NCI-H2227 (cell line): Measurements from ENCODE around the gene DVL2.
"Not testable (repeated sequence)": the region's sequence is repeated elsewhere in the genome, so short reads cannot be mapped to it uniquely, and the experiment has no call there.

Source experiments
- DNase-seq: peaks from one replicate; lab custom pipeline; 2025; ENCODE audit not compliant: unreplicated experiment; lab: John Stamatoyannopoulos, UW

The DVL2 gene

DNA sequence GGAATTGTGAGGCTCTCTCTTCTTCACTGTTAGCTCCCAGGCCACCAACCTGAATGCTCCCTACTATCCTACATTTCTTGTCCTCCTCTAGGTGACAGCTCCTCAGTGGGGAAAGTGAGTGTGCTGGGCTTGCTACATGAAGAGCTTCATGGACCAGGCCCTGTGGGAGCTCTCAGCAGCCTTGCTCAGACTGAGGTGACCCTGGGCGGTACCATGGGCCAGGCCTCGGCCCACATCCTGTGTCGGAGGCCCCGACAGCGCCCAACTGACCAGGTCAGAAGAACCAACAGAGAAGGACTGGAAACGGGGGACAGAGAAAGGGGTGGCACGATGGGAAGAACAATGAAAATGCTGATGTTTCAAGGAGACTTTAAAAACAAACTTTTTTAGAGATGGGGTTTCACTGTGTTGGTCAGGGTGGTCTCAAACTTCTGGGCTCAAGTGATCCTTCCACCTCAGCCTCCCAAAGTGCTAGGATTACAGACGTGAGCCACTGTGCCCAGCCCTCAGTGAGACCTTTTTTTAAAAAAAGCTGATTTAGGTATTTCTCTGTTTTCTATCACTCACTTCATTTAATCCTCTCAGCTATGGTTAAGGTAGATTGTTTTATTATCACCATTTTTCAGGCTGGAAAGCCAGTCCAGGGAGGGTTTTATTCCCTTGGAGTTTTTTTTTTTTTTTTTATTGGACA, 22.6 kb upstream of the DVL2 start:
- DNase-seq = no peak

DNA sequence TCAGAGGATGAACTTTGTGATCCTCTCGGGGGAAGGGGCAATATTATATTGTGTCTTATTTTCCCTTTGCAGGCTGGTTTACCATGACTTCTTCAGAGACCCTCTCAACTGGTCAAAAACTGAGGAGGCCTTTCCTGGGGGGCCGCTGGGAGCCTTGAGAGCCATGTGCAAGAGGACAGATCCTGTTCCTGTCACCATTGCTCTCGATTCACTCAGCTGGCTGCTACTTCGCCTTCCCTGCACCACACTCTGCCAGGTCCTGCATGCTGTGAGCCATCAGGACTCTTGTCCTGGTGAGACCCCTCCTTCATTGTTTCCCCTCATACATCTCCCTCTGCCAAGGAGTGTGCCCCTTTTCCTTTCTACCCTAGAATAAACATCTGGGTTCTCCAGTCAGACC, 20.2 kb upstream of the DVL2 start:
- DNase-seq = no peak

DNA sequence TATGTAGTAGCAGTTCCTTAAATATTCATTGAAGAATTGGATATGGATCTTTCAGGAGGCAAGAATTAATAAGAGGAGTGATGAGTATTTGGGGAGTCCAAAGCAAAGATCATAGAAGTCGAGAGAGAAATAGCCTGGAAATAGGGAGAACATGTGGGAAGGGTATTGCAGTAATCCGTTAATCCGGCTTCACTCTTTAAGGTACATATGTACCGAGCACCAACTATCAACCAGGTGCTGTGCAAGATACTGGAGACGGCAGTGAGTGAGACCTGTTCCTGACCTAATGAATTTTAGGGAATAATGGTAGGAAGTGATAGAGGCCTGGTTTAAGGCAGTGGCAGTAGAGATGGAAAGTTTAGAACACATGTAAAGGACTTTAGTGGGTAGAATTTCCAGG, 18.8 kb upstream of the DVL2 start:
- no peak for DNase-seq

DNA sequence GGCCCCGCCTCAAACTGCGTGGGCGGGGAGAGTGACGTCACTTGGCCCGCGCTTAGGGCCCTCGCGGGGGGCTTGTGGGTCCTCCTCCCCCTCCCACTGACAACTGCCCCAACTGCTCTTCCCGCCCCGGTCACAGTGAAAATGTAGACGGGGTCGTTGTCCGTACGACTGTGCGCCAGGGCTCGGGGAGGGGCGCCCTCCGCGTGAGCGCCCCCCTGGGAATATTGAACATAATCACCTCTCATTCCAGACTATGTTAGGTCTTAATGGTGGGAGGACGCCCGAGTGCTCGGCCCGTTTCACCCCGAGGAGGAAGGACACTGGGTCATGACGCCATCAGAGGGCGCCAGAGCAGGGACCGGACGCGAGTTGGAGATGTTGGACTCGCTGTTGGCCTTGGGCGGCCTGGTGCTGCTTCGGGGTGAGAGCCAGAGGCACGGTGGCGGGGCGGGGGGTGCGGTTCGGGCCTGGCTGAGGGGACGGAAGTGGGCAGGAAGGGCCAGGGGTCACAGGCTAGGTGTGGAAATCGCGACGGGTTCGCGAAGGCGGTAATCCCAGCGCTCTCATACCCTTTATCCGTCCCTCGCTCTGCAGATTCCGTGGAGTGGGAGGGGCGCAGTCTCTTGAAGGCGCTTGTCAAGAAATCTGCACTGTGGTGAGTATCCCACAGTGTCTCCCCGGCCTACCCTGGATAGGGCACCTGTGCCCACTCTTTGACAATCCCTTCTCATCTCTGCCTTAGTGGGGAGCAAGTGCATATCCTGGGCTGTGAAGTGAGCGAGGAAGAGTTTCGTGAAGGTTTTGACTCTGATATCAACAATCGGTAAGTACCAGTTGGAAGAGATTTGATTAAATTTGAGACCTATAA, 18.1 kb upstream of the DVL2 start, which contains the start of gene ELP5:
Gene ELP5, plus strand, starts transcription at position 40 of the 868 bp plus-strand sequence. Its CDS starts 336 bp downstream, at position 376.
- DNase-seq = peak; percentile 90

DNA sequence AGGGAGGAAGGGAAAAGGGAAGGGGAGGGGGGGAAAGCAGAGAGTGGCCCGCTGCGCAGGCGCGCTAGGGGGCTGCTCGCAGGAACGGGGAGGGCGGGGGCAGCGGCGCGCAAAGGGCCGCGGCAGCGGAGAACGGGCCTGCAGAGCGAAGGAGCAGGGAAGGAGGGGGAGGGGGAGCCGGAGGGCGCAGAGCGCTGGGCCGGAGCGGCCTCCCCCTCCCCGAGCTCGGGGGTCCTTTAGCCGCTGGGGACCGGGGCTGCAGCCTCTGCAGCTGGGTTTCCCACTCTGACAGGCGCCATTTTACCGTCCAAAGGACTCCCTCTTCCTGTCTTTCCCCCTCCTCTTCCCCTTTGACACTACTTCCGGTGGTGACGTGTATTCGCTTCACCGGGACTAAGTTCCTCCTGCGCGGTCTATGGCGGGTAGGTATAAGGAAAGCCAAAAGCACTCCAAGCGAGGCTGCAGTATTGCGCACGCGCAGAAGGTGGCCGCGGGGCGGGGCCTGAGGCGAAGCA, 17.4 kb upstream of the DVL2 start, which contains the start of gene CTDNEP1:
Gene CTDNEP1, minus strand, starts transcription at position 74 of the 515 bp plus-strand sequence. CDS start 438 bp downstream, outside the sequence.
- peak; percentile 96 for DNase-seq

DNA sequence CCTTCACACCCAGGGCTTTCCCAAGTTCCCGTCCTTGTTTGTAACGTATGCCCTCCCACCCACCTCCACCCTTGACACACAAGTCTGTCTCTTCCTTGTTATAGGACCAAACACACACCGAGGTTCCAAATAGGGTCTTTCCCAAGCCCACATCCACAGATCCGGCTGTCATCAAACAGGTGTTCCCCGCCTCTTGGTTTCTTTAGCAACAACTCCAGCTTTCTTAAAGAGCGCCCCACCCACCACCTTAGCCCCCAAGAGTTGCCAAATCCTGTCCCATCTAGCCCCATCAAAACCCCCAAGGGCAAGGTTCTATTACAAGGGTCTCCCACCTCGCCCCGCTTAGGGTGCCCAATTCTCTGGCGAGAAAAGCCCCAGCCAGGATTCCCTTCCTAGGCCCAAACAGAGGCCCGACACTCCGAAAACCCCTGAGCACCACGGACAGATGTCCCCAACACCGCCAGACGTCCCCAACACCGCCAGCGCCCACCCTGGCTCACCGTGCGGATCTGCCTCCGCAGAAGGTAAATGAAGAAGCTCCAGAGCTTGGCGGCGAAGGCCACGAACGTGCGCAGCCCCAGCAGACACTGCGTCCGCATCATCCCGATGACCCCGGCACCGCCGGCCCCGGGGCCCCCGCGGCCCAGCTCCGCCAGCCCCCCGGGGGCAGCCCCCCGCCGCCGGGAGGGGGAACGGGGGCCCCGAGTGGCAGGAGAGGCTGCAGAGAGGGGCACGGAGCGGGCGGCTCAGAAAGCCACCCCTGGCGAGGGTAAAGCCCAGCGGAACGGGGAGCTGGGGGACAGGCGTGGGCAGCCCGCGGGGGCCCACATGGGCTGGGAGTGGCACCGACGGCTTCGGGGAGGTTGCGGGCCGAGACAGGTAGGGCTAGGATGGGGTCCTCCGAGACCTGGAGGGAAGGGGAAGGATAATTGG, 16.6 kb upstream of the DVL2 start:
- DNase-seq = no peak

DNA sequence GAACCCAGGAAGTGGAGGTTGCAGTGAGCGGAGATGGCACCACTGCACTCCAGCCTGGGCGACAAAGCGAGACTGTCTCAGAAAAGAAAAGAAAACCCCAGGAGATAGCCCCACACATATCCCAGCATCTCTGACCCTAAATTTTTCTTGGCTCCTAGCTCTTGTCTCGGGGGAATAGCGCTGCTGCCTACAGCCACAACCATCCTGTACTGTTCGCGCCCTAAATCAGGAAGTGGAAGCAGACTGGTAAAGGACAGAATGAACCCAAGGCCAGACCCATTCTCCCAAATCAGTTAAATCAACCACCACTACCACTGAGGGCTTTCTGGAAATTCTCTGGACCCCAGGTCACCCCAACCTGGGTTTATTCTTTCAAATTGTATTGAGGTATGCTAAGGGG, 15.5 kb upstream of the DVL2 start:
- no peak for DNase-seq

DNA sequence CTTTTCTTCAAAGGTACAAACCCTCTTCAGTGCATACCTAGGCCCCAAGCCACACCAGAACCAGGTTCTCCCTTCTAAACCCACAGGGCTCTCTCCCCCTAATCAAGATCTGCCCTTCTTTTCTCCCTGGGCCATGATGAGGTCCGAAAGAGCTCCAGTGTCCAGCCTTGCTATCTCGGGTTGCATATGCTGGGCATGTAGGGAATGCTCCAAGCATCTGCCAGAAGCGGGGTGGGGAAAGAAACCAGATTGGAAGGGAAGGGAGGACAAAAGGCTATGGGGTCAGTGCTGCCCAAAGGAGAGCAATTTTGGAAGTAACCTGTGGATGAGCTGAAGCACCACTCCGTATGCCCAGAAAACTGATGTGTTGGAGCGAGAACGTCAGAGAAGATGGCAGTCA, 14.9 kb upstream of the DVL2 start:
- no peak for DNase-seq

DNA sequence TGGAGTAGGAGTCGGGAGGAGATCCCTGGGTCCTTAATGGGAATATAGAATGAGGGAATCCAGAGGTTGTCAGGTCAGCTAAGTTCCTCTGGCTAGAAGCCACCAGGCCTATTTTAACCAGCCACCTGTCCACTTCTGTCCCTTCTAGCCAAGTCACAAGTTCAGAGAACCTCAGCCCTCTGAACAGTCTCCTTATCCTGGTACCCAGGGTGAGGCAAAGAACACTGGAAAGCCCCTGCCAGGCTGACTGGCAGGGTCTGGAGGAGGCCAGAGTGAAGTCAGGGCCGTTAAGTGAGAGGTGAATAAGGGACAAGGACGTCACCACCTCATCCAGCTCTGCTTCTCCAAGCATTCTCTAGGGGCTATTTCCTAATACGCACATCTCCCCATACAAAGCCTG, 14.5 kb upstream of the DVL2 start:
- DNase-seq = no peak

DNA sequence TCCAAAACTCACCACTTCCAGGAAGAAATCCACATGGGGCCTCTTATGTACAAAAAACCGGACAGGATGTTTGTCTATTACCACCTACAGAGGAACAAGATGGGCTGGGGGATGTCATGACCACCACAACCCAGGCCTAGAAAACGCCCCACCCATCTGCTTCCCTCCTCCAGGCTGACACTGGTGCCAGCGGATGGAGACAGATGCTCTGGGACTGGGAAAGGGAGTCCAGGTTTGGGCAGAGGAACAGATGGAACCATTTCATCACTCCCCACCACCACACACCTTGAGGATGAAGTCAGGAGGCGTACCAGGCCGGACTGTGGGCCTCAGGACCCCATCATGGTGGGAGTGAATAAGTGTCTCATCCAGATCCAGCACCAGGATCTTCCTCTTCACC, 12.5 kb upstream of the DVL2 start:
- no peak for DNase-seq

DNA sequence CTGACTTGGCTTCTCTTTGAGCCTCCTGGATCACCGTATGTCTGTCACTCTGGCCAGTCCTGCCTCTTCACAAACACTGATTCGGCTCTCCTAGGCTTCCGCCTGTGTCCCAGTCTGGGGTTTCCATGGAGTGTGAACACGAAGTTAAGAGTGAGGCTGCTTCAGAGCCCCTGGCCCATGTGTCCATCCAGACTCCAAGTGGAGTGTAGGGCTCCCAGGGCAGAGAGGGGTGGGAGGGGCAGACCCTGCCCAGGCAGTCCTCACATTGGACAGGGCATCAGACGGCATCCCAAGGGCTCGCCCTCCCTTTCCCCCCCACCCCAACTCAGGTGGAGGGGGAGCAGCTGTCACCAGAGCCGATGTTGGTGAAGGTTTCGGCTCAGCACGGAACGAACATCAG, 9.5 kb upstream of the DVL2 start:
- not testable (repeated sequence) for DNase-seq

DNA sequence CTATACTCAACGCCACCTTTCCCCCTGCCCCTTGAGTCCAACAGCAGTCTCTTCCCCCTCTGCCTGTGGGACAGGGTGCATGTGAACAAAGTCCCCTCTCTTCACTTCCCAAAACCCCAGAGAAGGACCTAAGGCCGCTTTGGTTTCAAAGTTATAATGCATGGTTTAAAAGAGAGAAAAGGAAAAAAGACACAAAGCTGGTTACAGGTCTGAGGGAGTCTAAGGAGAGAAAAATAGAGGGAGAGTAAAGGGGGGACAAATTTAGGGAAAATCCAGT, 9.1 kb upstream of the DVL2 start:
- no peak for DNase-seq

DNA sequence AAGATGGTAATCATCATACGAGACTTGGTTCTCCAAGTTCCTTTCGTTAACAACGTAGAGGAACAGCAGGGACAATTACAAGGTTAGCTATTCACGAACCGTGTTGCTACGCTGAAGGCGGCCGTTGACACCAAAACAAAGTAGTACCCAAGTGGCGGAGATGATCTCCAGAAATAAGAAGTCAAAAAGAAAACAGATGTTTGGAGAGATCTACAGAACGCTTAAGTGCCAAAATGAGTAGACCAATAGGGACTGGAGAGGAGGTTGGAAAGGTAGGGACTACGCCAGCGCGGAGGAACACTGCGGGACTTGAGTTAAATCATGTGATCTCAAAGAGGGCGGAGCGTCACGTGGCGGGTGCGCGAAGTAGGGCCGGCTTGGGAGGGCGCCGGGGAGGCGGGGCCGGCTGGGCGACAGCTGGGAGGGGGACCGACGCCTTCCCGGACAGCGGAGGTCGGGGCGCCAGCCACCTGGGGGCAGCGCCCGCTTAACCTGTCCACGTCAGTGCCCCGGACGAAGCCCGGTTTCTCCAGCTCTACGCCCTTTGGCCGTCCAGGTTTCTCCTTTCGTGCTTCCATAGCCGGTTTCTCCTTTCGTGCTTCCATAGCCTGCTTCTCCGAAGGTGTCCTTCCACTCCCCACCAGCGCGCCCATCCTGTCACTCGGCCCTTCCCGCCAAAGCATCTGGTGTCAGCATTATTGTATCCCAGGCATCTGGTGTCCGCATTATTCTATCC, 8.6 kb upstream of the DVL2 start:
- DNase-seq = peak; percentile 95

DNA sequence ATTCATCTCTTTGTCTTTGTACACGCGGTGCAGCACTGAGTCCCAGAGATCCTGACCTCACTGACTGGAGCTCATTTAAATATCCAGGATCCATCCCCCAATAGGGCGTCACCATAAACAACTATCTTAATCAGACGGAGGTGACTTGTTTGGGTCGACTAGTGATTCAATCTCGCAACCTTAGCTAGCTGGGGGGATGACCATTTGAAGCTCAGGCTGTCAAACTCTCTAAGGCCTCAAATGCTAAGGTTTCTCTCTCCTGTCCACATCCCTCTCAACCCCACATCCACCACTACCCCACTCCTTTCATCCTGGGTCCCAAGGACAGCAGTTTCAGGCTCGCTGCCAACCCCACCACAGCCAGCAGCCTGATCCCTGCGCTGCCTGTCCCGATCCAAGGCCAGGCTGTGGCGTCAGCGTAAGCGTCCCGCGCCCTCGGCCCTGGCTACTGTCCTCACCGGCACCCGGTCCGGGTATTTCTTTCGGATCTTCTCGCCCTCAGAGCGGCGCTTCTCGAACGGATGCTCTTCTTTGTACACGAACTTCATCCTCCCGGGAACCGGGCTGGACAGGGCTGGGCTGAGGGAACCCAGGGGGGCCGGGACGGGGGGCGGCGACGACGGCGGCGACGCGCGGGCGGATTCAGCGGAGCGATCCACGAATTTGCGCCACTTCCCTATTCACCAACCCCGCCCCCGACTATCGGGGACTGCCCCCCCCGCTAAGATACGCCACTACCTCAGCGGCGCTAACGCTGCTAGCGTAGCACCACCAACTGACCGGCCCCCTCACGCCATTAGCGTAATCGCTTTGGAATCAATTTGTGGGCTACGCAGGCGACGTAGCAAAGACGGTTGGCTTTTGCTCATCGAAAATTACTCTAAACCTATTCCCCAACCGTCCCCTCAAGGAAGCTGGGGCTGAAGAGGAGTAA, 7.7 kb upstream of the DVL2 start, which contains the start of gene GABARAP:
Gene GABARAP, minus strand, starts transcription at position 667 of the 934 bp plus-strand sequence. Its CDS starts 119 bp downstream, at position 548.
- peak; percentile 90 for DNase-seq

DNA sequence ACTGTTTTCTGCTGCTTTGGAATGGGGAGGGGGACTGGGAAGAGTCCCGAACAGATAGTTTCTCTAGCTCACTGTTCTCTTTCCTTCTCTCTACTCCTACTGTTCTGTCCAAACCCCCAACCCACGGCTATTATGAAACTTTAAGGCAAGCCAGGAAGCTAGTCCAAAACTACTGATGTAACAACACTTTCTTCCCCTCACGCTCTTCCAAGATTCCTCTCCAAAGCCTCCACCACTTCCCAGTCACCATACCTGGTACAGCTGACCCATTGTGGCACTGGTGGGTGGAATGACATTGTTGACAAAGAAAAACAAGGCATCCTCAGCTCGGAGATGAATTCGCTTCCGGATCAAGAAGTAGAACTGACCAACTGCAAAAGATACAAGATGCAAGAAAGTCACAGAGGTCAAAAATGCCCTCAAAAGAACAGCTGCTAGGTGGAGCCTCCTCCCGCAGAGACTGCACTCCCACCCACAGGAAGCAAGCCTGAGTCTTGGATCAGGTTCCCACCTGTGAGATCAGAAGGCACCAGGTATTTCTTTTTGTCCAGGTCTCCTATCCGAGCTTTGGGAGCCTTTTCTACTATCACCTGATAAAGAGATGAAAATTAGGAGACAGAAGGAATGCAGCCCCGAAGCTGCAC, 6.9 kb upstream of the DVL2 start:
- DNase-seq = no peak

DNA sequence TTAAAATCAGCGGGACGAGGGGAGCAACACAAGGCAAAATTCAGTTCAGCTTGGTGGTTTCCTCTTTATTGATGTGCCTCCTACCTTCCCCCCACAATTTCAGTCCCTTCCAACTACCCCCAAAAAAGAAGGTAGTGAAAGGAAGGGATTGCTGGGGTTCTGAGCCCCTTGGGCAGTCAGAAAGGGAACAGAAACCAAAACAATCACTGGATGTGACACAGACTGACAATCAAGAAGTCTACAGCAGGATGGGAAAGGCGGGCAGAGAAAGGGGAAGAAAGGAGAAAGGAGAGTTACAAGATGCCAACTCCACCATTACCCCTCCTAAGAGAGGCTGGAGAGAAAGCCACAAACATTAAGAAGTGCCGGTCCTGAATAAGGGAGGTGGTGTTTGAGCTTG, 6.1 kb upstream of the DVL2 start:
- DNase-seq = no peak

DNA sequence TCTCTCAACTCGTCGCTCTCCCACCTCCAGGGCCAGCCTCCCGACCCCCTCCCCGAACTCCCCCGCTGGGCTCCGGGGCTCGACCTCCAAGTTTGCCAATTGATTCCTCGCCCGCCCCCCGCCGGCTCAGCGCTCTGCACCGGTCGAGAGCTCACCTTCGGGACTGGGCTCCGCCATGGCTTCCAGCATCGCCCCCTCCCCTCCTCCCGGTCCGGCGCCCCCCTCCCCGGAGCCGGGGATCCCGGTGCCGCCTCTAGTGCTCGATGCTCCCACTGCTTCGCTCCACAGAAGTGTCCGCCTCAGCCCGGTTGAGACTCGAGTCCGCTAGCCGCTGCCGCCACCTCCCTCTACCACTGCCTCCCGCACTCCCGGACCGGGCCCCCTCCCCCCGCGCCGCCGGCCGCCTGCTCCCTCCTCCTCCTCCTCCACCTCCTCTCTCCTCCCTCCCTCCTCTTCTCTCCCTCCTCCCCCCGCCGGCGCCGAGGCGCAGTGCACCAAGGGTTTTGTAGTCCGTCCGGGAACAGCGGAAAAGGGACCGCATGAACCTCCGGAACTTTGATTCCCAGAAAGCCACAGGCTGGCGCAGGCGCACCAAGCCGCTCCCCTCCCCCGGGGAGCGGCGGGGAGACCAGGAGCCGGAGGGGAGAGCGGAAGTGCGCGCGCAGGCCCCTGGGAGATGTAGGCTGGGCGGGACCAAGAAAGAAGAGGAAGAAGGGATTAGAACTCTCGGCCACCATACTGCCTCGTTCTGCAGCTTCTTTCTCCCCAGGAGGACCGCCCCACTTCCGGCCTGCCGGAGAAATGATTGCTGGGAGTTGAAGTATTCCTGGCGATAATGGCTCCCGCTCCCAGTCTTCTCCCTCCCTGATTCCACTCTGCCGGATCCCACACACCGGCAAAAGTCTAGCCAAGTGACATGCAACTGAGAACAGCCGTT, 5.0 kb upstream of the DVL2 start, which contains the start of gene PHF23:
Gene PHF23, minus strand, starts transcription at position 367 of the 937 bp plus-strand sequence. Its CDS starts 178 bp downstream, at position 189.
- peak; percentile 98 for DNase-seq
